Smooth muscle cell (in vitro differentiated cells): ENCODE data around the gene RANBP10. TPM values are rescaled to one million over a fixed set of nuclear protein-coding genes. Genes with fewer than 3 reads are reported as not detected.

Experiments used
- DNase-seq: peaks from one replicate; lab custom pipeline; 2025; ENCODE audit not compliant: unreplicated experiment; lab: John Stamatoyannopoulos, UW
- H2AFZ ChIP-seq: fragments of 200-600 bp; sonication (generic); 2 replicates; pipeline ENCODE4 v1.6.0; 2016; ENCODE audit warnings: antibody characterized with exemption, low read depth, mild to moderate bottlenecking
- H3F3A ChIP-seq: fragments of 200-600 bp; sonication (generic); 2 replicates; pipeline ENCODE4 v1.6.0; 2017; ENCODE audit warnings: antibody characterized with exemption, low read depth
- H3K27ac ChIP-seq: fragments of 200-600 bp; sonication (generic); 2 replicates; pipeline ENCODE4 v1.5.1; 2016; ENCODE audit warnings: low read depth, mild to moderate bottlenecking
- H3K27me3 ChIP-seq: fragments of 200-600 bp; sonication (generic); 2 replicates; pipeline ENCODE4 v1.6.1; 2016; ENCODE audit warnings: low read depth, mild to moderate bottlenecking
- H3K36me3 ChIP-seq: fragments of 200-600 bp; sonication (generic); 2 replicates; pipeline ENCODE4 v1.5.1; 2016; ENCODE audit warnings: low read depth
- H3K4me1 ChIP-seq: fragments of 200-600 bp; sonication (generic); 2 replicates; pipeline ENCODE4 v1.5.1; 2016; ENCODE audit warnings: low read depth
- H3K4me2 ChIP-seq: fragments of 200-600 bp; sonication (generic); 2 replicates; pipeline ENCODE4 v1.6.0; 2016; ENCODE audit warnings: mild to moderate bottlenecking
- H3K4me3 ChIP-seq: fragments of 200-600 bp; sonication (generic); 2 replicates; pipeline ENCODE4 v1.5.1; 2016; ENCODE audit warnings: mild to moderate bottlenecking
- H3K79me2 ChIP-seq: fragments of 200-600 bp; sonication (generic); 2 replicates; pipeline ENCODE4 v1.6.0; 2016; ENCODE audit warnings: low read depth, mild to moderate bottlenecking
- H3K9ac ChIP-seq: fragments of 200-600 bp; sonication (generic); 2 replicates; pipeline ENCODE4 v1.6.0; 2016; ENCODE audit warnings: low read depth
- H3K9me3 ChIP-seq: fragments of 200-600 bp; sonication (generic); replicated peaks from 2 replicates; pipeline ENCODE4 v1.5.1; 2016; ENCODE audit warnings: low read depth
- H4K20me1 ChIP-seq: fragments of 200-600 bp; sonication (generic); 2 replicates; pipeline ENCODE4 v1.6.0; 2016; ENCODE audit warnings: low read depth
- WGBS: methylation state at CpG from one replicate; pipeline ENCODE4 v1.1.7; 2016; ENCODE audit warnings: low lambda C conversion rate; 5-methylcytosine and 5-hydroxymethylcytosine counted together
- polyA plus RNA-seq: library from polyadenylated mRNA; unstranded; fragments of >200 nt; fragmentation: Nextera tagmentation; extraction: Ambion mirVana; gene quantifications from 2 replicates; pipeline ENCODE4 v1.2.1, GENCODE V29; 2016
- total RNA-seq: library from RNA; depleted of rRNA; stranded (reverse); fragments of >200 nt; gene quantifications from 2 replicates; pipeline ENCODE4 v1.2.3, GENCODE V29; 2014
- TF ChIP-seq, protein P1 (sequence below): fragments of 200-600 bp; sonication (generic); IDR thresholded peaks from 2 replicates; pipeline ENCODE4 v1.5.1; 2017; ENCODE audit warnings: borderline replicate concordance, mild to moderate bottlenecking, antibody characterized with exemption; ENCODE audit not compliant: insufficient read depth, poor library complexity, severe bottlenecking

Gene RANBP10
- total and polyA plus RNA-seq, 2 experiments from 2014 or later = 4.6 to 5.9 TPM

DNA sequence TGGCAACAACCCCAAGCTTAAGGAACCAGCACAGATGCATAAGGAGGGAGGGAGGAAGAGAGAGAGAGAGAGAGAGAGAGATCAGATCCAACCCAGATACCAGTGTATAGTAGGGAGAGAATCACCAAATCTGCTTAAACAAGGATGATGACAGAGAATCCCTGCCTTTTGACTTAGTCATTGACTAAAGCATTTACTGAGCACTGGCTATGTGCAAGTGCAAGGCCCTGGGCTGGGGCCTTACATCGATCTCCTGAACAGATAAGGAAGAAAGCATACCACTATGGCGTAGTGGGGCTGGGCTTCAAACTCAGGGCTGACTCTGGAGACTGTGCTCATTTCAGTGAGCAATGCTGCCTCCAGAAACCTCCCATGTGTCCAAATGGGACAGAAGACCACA lies 16.2 kb upstream of the RANBP10 start:
- Histone ChIP-seq H3F3A (no peaks in the 10 kb centered on the region), H3K4me3 (no peak overlapping the region), H3K27ac (no peak overlapping the region), H3K9me3 (no peaks in the 10 kb centered on the region), H3K27me3 (no peaks in the 10 kb centered on the region), H4K20me1 (no peaks in the 10 kb centered on the region), H3K4me2 (no peak overlapping the region), H3K79me2 (no peaks in the 10 kb centered on the region), H3K4me1 (no peaks in the 10 kb centered on the region), H2AFZ (no peak overlapping the region), H3K36me3 (no peaks in the 10 kb centered on the region), H3K9ac (no peak overlapping the region)
- TF ChIP-seq, protein P1, sequence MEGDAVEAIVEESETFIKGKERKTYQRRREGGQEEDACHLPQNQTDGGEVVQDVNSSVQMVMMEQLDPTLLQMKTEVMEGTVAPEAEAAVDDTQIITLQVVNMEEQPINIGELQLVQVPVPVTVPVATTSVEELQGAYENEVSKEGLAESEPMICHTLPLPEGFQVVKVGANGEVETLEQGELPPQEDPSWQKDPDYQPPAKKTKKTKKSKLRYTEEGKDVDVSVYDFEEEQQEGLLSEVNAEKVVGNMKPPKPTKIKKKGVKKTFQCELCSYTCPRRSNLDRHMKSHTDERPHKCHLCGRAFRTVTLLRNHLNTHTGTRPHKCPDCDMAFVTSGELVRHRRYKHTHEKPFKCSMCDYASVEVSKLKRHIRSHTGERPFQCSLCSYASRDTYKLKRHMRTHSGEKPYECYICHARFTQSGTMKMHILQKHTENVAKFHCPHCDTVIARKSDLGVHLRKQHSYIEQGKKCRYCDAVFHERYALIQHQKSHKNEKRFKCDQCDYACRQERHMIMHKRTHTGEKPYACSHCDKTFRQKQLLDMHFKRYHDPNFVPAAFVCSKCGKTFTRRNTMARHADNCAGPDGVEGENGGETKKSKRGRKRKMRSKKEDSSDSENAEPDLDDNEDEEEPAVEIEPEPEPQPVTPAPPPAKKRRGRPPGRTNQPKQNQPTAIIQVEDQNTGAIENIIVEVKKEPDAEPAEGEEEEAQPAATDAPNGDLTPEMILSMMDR = no peak
- no peak for DNase-seq
- 49% methylated on average over 2 of the region's 2 CpGs for WGBS

DNA sequence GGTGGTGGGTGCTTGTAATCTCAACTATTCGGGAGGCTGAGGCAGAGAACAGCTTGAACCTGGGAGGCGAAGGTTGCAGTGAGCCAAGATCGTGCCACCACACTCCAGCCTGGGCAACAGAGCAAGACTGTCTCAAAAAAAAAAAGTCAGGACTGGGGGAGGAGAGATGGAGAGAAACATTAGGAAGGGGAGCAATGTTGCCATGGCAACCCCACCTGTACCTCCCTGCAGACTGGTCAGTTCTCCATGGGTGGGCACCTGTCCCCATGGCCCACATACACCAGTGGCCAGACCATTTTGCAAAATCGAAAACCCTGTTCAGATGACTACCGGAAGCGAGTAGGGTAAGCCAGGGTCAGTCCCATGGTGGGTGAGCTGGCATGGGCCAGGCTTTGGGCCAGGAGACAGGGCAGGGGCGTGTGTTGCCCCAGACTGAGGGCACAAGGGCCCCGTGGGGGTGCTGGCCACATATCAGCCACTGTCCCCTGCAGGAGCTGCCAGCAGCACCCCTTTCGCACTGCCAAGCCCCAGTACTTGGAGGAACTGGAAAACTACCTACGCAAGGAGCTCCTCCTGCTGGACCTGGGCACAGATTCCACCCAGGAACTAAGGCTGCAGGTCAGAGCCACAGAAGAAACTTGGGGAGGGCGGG lies 14.4 kb upstream of the RANBP10 start:
- DNase-seq = no peak
- H3K27ac ChIP-seq = no peak overlapping the region
- H3F3A ChIP-seq = no peaks in the 10 kb centered on the region
- H4K20me1 ChIP-seq = no peaks in the 10 kb centered on the region
- no peak overlapping the region for H3K4me2 ChIP-seq
- no peaks in the 10 kb centered on the region for H3K9me3 ChIP-seq
- H3K36me3 ChIP-seq = no peaks in the 10 kb centered on the region
- no peak overlapping the region for H2AFZ ChIP-seq
- H3K79me2 ChIP-seq = no peaks in the 10 kb centered on the region
- 94% methylated on average over 11 of the region's 11 CpGs for WGBS
- TF ChIP-seq, protein P1 = no peak
- no peak overlapping the region for H3K9ac ChIP-seq
- no peak overlapping the region for H3K4me3 ChIP-seq
- H3K4me1 ChIP-seq = no peaks in the 10 kb centered on the region
- H3K27me3 ChIP-seq = no peaks in the 10 kb centered on the region

DNA sequence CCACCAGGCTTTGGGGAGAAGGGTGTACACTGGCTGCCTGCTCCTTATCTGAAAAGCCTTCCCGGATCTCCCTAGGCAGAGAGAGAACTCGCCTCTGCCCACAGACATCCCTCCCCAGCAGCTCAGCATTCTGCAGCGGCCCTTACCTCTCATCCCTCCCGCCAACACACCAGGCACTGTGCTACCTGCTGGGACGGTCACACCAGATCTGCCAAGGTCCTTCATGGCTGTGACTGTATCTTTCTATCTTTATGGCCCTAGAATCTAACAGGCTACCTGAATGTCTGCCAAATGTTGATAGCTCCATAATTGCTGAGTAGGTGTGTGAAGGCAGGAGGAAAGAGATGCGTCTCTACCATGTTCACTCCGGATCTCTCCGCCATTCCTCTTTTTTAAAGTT lies 8.2 kb upstream of the RANBP10 start:
- no peaks in the 10 kb centered on the region for H3K27me3 ChIP-seq
- H3K4me1 ChIP-seq = no peaks in the 10 kb centered on the region
- H3K9ac ChIP-seq = no peak overlapping the region
- TF ChIP-seq, protein P1 = no peak
- no peaks in the 10 kb centered on the region for H3K36me3 ChIP-seq
- DNase-seq = no peak
- no peak overlapping the region for H3K4me3 ChIP-seq
- H4K20me1 ChIP-seq = no peaks in the 10 kb centered on the region
- H3K9me3 ChIP-seq = no peaks in the 10 kb centered on the region
- WGBS = 84% methylated on average over 8 of the region's 8 CpGs
- no peak overlapping the region for H2AFZ ChIP-seq
- H3K79me2 ChIP-seq = no peaks in the 10 kb centered on the region
- H3K27ac ChIP-seq = no peak overlapping the region
- no peak overlapping the region for H3K4me2 ChIP-seq
- no peaks in the 10 kb centered on the region for H3F3A ChIP-seq

DNA sequence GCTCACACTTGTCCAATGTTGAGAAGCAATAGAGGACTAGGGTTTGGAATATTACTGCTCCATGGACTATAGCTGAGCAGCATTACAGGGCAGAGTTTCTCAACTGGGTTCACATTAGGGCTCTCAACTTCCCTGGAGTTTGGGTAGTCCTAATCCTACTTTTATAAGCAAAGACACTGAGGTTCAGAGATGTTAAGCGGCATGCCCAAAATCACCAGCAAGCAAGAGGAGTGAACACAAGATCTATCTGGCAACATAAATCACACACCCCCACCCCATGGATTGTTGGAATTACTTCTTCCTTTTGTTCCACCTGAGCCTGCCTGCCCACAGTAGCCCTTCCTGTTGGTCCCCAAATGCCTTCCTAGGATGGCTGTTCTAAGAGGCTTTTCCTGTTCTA lies 5.5 kb upstream of the RANBP10 start:
- Histone ChIP-seq H2AFZ (no peak overlapping the region), H3K79me2 (no peaks in the 10 kb centered on the region), H3K9me3 (no peaks in the 10 kb centered on the region), H3K4me2 (no peak overlapping the region), H3K27me3 (no peaks in the 10 kb centered on the region), H3K9ac (no peak overlapping the region), H4K20me1 (no peaks in the 10 kb centered on the region), H3K4me3 (no peak overlapping the region), H3F3A (no peaks in the 10 kb centered on the region), H3K27ac (no peak overlapping the region), H3K36me3 (no peaks in the 10 kb centered on the region), H3K4me1 (no peaks in the 10 kb centered on the region)
- TF ChIP-seq, protein P1 = no peak
- DNase-seq = no peak
- WGBS = 100% methylated on average over 1 of the region's 1 CpG
